Measurements from ENCODE around the gene EPM2A. TPM values are rescaled to one million over a fixed set of nuclear protein-coding genes. Genes with fewer than 3 reads are reported as not detected.

Gene EPM2A
- total RNA-seq, 2 experiments from 2014 or later, result 34.9 to 39.2 TPM

DNA sequence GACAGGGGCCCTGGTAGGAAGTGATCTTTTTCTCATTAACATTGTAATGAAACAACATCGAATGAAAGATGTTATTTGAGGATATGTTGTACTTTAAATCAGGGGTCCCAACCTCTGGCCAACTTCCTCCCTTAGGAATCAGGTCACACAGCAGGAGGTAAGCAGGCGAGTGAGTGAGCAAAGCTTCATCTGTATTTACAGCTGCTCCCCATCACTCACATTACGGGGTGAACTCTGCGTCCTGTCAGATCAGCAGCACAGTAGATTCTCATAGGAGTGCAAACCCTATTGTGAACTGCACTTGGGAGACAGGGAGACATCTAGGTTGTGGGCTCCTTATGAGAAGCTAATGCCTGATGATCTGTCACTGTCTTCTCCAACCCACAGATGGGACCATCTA lies 19.9 kb downstream of the EPM2A start:
- H4K20me1 ChIP-seq (ENCODE audit: insufficient read depth, low read length), result no peaks in the 10 kb centered on the region
- no peak overlapping the region for H3K4me2 ChIP-seq (ENCODE audit: low read length)
- peaks cover 52% of the 10 kb centered on the region for H3K36me3 ChIP-seq (ENCODE audit: insufficient read depth, low read length)
- intact Hi-C loops (cut with micrococcal nuclease; ENCODE audit: unreplicated experiment), result no loop called here
- TF ChIP-seq, protein P1, sequence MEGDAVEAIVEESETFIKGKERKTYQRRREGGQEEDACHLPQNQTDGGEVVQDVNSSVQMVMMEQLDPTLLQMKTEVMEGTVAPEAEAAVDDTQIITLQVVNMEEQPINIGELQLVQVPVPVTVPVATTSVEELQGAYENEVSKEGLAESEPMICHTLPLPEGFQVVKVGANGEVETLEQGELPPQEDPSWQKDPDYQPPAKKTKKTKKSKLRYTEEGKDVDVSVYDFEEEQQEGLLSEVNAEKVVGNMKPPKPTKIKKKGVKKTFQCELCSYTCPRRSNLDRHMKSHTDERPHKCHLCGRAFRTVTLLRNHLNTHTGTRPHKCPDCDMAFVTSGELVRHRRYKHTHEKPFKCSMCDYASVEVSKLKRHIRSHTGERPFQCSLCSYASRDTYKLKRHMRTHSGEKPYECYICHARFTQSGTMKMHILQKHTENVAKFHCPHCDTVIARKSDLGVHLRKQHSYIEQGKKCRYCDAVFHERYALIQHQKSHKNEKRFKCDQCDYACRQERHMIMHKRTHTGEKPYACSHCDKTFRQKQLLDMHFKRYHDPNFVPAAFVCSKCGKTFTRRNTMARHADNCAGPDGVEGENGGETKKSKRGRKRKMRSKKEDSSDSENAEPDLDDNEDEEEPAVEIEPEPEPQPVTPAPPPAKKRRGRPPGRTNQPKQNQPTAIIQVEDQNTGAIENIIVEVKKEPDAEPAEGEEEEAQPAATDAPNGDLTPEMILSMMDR (conservative IDR thresholded peaks at IDR 0.05; ENCODE audit: low read length), result no peak
- no peak for TF ChIP-seq EZH2phosphoT487 (IDR thresholded peaks at IDR 0.05; ENCODE audit: borderline replicate concordance, low read depth, low read length)
- H2AFZ ChIP-seq (ENCODE audit: low read length), result no peak overlapping the region
- no peaks in the 10 kb centered on the region for H3K79me2 ChIP-seq (ENCODE audit: insufficient read depth, low read depth, low read length)
- no peak overlapping the region for H3K4me3 ChIP-seq (ENCODE audit: low read depth, low read length, poor library complexity, severe bottlenecking)
- no peaks in the 10 kb centered on the region for H3K9me2 ChIP-seq (ENCODE audit: insufficient read depth, low read length)
- no TSS peak for BruUV-seq (replicated peaks)
- ChIA-PET POLR2A (no interaction called here), CTCF (ENCODE audit: unreplicated experiment) (no interaction called here)
- no peak for DNase-seq (ENCODE audit: low spot score)
- H3K4me1 ChIP-seq (ENCODE audit: insufficient read depth, low read length, poor library complexity, severe bottlenecking), result no peaks in the 10 kb centered on the region
- H3K9me3 ChIP-seq (ENCODE audit: low read length), result peaks cover 21% of the 10 kb centered on the region; the same call in 1 of the 2 replicates
- no peak overlapping the region for H3K27ac ChIP-seq (ENCODE audit: low read depth, low read length, poor library complexity, severe bottlenecking)

DNA sequence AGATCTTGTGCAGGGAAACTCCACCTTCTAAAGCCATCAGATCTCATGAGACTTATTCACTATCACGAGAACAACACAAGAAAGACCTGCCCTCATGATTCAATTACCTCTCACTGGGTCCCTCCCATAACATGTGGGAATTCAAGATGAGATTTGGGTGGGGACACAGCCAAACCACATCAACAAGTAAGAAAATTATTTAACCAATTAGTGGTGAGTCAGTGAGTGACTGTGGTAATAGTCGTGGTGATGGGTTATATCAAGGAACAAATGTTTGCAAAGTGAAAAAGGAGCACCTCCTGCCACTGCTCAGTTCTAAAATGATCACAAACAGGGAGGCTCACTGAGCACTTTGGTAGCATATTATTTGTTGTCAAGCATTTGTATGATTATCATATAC lies 20.6 kb downstream of the EPM2A start:
- Histone ChIP-seq H3K79me2 (ENCODE audit: insufficient read depth, low read depth, low read length) (no peaks in the 10 kb centered on the region), H3K4me1 (ENCODE audit: insufficient read depth, low read length, poor library complexity, severe bottlenecking) (no peaks in the 10 kb centered on the region), H3K4me2 (ENCODE audit: low read length) (no peak overlapping the region), H3K4me3 (ENCODE audit: low read depth, low read length, poor library complexity, severe bottlenecking) (no peak overlapping the region), H3K27ac (ENCODE audit: low read depth, low read length, poor library complexity, severe bottlenecking) (no peak overlapping the region), H3K36me3 (ENCODE audit: insufficient read depth, low read length) (peaks cover 46% of the 10 kb centered on the region), H3K9me3 (ENCODE audit: low read length) (peaks cover 21% of the 10 kb centered on the region; the same call in 1 of the 2 replicates), H4K20me1 (ENCODE audit: insufficient read depth, low read length) (no peaks in the 10 kb centered on the region), H2AFZ (ENCODE audit: low read length) (no peak overlapping the region), H3K9me2 (ENCODE audit: insufficient read depth, low read length) (no peaks in the 10 kb centered on the region)
- CTCF ChIA-PET (ENCODE audit: unreplicated experiment), result no interaction called here
- intact Hi-C loops (cut with micrococcal nuclease; ENCODE audit: unreplicated experiment), result no loop called here
- TF ChIP-seq, protein P1 (conservative IDR thresholded peaks at IDR 0.05; ENCODE audit: low read length), result no peak
- TF ChIP-seq EZH2phosphoT487 (IDR thresholded peaks at IDR 0.05; ENCODE audit: borderline replicate concordance, low read depth, low read length), result no peak
- no TSS peak for BruUV-seq (replicated peaks)
- POLR2A ChIA-PET, result no interaction called here
- DNase-seq (ENCODE audit: low spot score), result no peak

DNA sequence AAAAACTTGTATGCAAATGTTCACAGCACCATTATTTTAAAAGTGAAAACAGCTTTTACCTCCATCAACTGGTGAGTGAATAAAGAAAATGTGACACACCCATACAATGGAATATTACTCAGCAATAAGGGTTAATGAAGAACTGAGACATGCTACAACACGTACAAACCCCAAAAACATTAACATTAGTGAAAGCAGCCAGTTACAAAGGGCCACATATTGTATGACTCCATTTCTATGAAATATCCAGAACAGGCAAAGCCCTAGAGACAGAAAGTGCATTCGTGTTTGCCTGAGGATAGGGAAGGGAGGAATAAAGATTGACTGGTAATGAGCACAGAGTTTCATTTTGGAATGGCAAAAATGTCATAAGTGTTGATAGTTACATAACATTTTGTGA lies 21.5 kb downstream of the EPM2A start:
- intact Hi-C loops (cut with micrococcal nuclease; ENCODE audit: unreplicated experiment), result no loop called here
- CTCF ChIA-PET (ENCODE audit: unreplicated experiment), result no interaction called here
- BruUV-seq (replicated peaks), result no TSS peak

More for the DNA sequence above, 21.5 kb downstream of the EPM2A start:
- Histone ChIP-seq H3K79me2 (ENCODE audit: insufficient read depth, low read depth, low read length) (no peaks in the 10 kb centered on the region), H3K9me3 (ENCODE audit: low read length) (peaks cover 21% of the 10 kb centered on the region; the same call in 1 of the 2 replicates), H3K4me3 (ENCODE audit: low read depth, low read length, poor library complexity, severe bottlenecking) (no peak overlapping the region), H4K20me1 (ENCODE audit: insufficient read depth, low read length) (no peaks in the 10 kb centered on the region), H3K4me1 (ENCODE audit: insufficient read depth, low read length, poor library complexity, severe bottlenecking) (no peaks in the 10 kb centered on the region), H2AFZ (ENCODE audit: low read length) (no peak overlapping the region), H3K36me3 (ENCODE audit: insufficient read depth, low read length) (peaks cover 46% of the 10 kb centered on the region), H3K4me2 (ENCODE audit: low read length) (no peak overlapping the region), H3K27ac (ENCODE audit: low read depth, low read length, poor library complexity, severe bottlenecking) (no peak overlapping the region), H3K9me2 (ENCODE audit: insufficient read depth, low read length) (no peaks in the 10 kb centered on the region)
- POLR2A ChIA-PET, result interaction anchor here (0.6 kb wide), 1 partner anchor 18 kb away, joined by 5 read pairs; no protein-coding TSS in a partner anchor
- no peak for DNase-seq (ENCODE audit: low spot score)
- TF ChIP-seq EZH2phosphoT487 (IDR thresholded peaks at IDR 0.05; ENCODE audit: borderline replicate concordance, low read depth, low read length), result no peak
- TF ChIP-seq, protein P1 (conservative IDR thresholded peaks at IDR 0.05; ENCODE audit: low read length), result no peak

Measured in OCI-LY7 (cell line).